Osteocyte (in vitro differentiated cells): ENCODE data around the gene INSL6. TPM values are rescaled to one million over a fixed set of nuclear protein-coding genes. Genes with fewer than 3 reads are reported as not detected.

ENCODE experiments used
- DNase-seq: peaks from one replicate; pipeline ENCODE4 v3.0.0; 2021; ENCODE audit warnings: mixed read lengths; ENCODE audit not compliant: unreplicated experiment; ENCODE audit errors: extremely low spot score
- H3K27ac Mint-ChIP-seq: one replicate; pipeline ENCODE4 v1.8.0; 2021; ENCODE audit warnings: mild to moderate bottlenecking, mixed read lengths; ENCODE audit not compliant: unreplicated experiment
- H3K27me3 Mint-ChIP-seq: one replicate; pipeline ENCODE4 v1.8.0; 2021; ENCODE audit warnings: mixed read lengths; ENCODE audit not compliant: unreplicated experiment
- H3K36me3 Mint-ChIP-seq: one replicate; pipeline ENCODE4 v1.8.0; 2021; ENCODE audit warnings: mixed read lengths; ENCODE audit not compliant: unreplicated experiment
- H3K4me1 Mint-ChIP-seq: one replicate; pipeline ENCODE4 v1.8.0; 2021; ENCODE audit warnings: mixed read lengths; ENCODE audit not compliant: unreplicated experiment
- H3K4me3 Mint-ChIP-seq: one replicate; pipeline ENCODE4 v1.8.0; 2021; ENCODE audit warnings: mild to moderate bottlenecking, moderate library complexity, mixed read lengths; ENCODE audit not compliant: unreplicated experiment
- H3K9me3 Mint-ChIP-seq: one replicate; pipeline ENCODE4 v1.8.0; 2021; ENCODE audit warnings: mixed read lengths; ENCODE audit not compliant: unreplicated experiment
- CTCF ChIP-seq: fragments of 200-600 bp; sonication (generic); IDR thresholded peaks from 2 replicates; pipeline ENCODE4 v1.5.0; 2021; ENCODE audit warnings: antibody characterized with exemption, mild to moderate bottlenecking, moderate library complexity
- total RNA-seq: library from RNA; stranded (reverse); gene quantifications from 2 replicates; pipeline ENCODE4 v1.2.1, GENCODE V29; 2021

INSL6 gene
- total RNA-seq, 1 donor from 2014 or later = not detected

GRCh38 chr9:5178126-5178805 is 7.2 kb downstream of the INSL6 start:
- H3K27me3 Mint-ChIP-seq = no peaks in the 10 kb centered on the region
- peaks cover 18% of the 10 kb centered on the region for H3K9me3 Mint-ChIP-seq
- H3K4me1 Mint-ChIP-seq = no peaks in the 10 kb centered on the region
- H3K4me3 Mint-ChIP-seq = no peak overlapping the region
- no peak for DNase-seq
- H3K27ac Mint-ChIP-seq = no peak overlapping the region
- no peak for TF ChIP-seq CTCF
- no peaks in the 10 kb centered on the region for H3K36me3 Mint-ChIP-seq

GRCh38 chr9:5146241-5146640 is 39.2 kb downstream of the INSL6 start:
- Mint-ChIP-seq H3K9me3 (peaks cover 59% of the 10 kb centered on the region), H3K4me1 (no peaks in the 10 kb centered on the region), H3K27me3 (no peaks in the 10 kb centered on the region), H3K36me3 (peaks cover 69% of the 10 kb centered on the region), H3K27ac (no peak overlapping the region), H3K4me3 (no peak overlapping the region)
- no peak for TF ChIP-seq CTCF
- DNase-seq = no peak

- H3K27ac Mint-ChIP-seq = no peak overlapping the region
- TF ChIP-seq CTCF = no peak
- H3K36me3 Mint-ChIP-seq = peaks cover 57% of the 10 kb centered on the region
- no peak overlapping the region for H3K4me3 Mint-ChIP-seq
- no peak for DNase-seq
- H3K9me3 Mint-ChIP-seq = peaks cover 43% of the 10 kb centered on the region
- no peaks in the 10 kb centered on the region for H3K4me1 Mint-ChIP-seq
- H3K27me3 Mint-ChIP-seq = no peaks in the 10 kb centered on the region
Observed at GRCh38 chr9:5144217-5144616, 41.2 kb downstream of the INSL6 start.

- Mint-ChIP-seq H3K9me3 (peaks cover 32% of the 10 kb centered on the region), H3K27ac (no peak overlapping the region), H3K27me3 (no peaks in the 10 kb centered on the region), H3K4me1 (no peaks in the 10 kb centered on the region), H3K4me3 (no peak overlapping the region), H3K36me3 (peaks cover 40% of the 10 kb centered on the region)
- no peak for DNase-seq
- no peak for TF ChIP-seq CTCF
Observed at GRCh38 chr9:5140151-5140550, 45.3 kb downstream of the INSL6 start.

GRCh38 chr9:5122516-5122915 is 62.9 kb downstream of the INSL6 start:
- no peak overlapping the region for H3K27ac Mint-ChIP-seq
- DNase-seq = no peak
- peaks cover 39% of the 10 kb centered on the region for H3K36me3 Mint-ChIP-seq
- H3K9me3 Mint-ChIP-seq = peaks cover 7% of the 10 kb centered on the region
- peaks cover 14% of the 10 kb centered on the region for H3K4me1 Mint-ChIP-seq
- no peak overlapping the region for H3K4me3 Mint-ChIP-seq
- TF ChIP-seq CTCF = no peak
- no peaks in the 10 kb centered on the region for H3K27me3 Mint-ChIP-seq
